ENCODE measurements around the gene BCO1. TPM values are rescaled to one million over a fixed set of nuclear protein-coding genes. Genes with fewer than 3 reads are reported as not detected.

The BCO1 gene
- total RNA-seq, 2 experiments from 2014 or later: not detected

DNA sequence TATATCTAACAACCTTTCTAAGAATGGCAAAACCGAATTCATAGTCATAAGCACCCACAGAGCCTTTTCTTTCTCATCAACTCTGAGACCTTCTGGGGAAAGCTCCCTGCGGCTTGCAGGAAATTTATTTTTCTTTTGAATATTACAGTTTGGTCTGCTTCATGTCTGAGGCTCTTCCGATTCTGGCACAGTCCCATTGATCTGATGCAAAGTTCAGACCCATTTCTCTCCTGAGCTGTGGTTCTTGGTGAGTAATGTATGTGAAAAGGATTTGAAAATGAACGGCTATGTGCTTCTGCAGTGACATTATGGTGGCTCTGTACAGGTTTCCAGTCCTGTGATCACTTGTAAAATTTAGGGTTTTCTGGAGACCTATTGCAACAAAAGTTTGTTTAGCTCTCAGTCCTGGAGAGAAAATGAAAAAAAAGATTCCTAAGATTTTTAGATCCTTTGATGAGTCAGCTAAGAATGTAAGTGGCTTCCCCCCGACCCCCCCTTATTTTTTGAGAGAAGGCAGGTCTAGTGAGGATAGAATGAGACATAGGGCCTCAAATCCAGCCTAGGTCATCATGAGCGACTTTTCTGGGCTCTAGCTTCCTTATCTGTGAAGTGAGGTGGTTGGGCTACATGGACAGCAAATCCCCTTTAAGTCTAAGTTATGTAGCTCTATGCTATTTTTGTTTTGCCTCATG lies 80.9 kb downstream of the BCO1 start:
- H3K27ac Mint-ChIP-seq: no peak overlapping the region
- TF ChIP-seq, protein P1, sequence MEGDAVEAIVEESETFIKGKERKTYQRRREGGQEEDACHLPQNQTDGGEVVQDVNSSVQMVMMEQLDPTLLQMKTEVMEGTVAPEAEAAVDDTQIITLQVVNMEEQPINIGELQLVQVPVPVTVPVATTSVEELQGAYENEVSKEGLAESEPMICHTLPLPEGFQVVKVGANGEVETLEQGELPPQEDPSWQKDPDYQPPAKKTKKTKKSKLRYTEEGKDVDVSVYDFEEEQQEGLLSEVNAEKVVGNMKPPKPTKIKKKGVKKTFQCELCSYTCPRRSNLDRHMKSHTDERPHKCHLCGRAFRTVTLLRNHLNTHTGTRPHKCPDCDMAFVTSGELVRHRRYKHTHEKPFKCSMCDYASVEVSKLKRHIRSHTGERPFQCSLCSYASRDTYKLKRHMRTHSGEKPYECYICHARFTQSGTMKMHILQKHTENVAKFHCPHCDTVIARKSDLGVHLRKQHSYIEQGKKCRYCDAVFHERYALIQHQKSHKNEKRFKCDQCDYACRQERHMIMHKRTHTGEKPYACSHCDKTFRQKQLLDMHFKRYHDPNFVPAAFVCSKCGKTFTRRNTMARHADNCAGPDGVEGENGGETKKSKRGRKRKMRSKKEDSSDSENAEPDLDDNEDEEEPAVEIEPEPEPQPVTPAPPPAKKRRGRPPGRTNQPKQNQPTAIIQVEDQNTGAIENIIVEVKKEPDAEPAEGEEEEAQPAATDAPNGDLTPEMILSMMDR (IDR thresholded peaks at IDR 0.05): no peak
- peaks cover 48% of the 10 kb centered on the region for H3K4me1 Mint-ChIP-seq (ENCODE audit: low read depth)
- intact Hi-C loops (cut with micrococcal nuclease): no loop called here
- POLR2A ChIA-PET: no interaction called here
- no peaks in the 10 kb centered on the region for H3K9me3 Mint-ChIP-seq
- H3K36me3 Mint-ChIP-seq (ENCODE audit: low read depth): no peaks in the 10 kb centered on the region
- H3K4me3 Mint-ChIP-seq: no peak overlapping the region
- H3K27me3 Mint-ChIP-seq: no peaks in the 10 kb centered on the region
- ATAC-seq: no peak
- DNase-seq: no peak
- CTCF ChIA-PET: interaction anchor here (0.8 to 1.3 kb wide), 3 partner anchors 41 to 58 kb away, joined by 3 to 4 read pairs (median 3); no protein-coding TSS in a partner anchor

DNA sequence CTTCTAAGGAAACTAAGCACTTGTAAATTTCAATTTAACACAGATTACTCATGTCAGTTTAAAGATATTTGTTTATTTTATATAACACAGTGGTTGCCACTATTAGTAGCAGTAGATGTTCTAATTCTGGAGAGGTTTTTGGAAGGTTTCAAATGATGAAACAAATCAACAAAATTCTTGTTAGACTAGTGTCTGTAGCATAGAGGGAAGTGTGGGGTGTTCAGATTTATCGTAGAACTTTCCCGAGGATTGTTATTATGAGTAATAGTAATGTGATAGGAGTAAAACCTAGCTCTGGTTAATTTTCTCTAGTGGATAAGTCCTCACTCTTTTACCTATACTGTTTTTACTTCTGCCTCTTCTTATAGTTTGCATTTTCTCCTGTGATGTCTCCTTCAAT lies 82.5 kb downstream of the BCO1 start:
- intact Hi-C loops (cut with micrococcal nuclease): no loop called here
- no peak for DNase-seq
- CTCF ChIA-PET: no interaction called here
- no peaks in the 10 kb centered on the region for H3K27me3 Mint-ChIP-seq
- H3K36me3 Mint-ChIP-seq (ENCODE audit: low read depth): no peaks in the 10 kb centered on the region
- ATAC-seq: no peak
- no peak overlapping the region for H3K27ac Mint-ChIP-seq
- TF ChIP-seq, protein P1 (IDR thresholded peaks at IDR 0.05): no peak
- H3K4me1 Mint-ChIP-seq (ENCODE audit: low read depth): peaks cover 47% of the 10 kb centered on the region
- H3K4me3 Mint-ChIP-seq: no peak overlapping the region
- H3K9me3 Mint-ChIP-seq: no peaks in the 10 kb centered on the region
- POLR2A ChIA-PET: no interaction called here

DNA sequence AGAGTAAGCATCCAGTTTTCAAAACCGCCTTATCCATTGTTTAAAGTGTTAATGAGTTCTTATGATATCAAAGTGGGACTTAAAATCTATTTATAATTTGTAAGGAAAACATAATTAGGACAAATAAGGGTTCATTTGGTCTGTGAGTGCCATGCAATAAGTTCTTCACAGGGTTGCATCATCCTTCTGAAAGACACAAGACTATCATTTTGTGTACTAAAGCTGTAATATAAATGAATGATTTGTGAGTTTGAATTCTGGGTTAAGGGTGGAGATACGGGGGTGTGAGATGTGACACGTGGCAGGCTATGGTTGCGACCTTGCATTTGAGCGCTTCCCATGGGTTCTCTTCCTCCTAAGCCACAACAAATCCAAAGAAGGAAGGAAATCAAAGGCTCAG lies 83.0 kb downstream of the BCO1 start:
- TF ChIP-seq, protein P1 (IDR thresholded peaks at IDR 0.05): no peak
- intact Hi-C loops (cut with micrococcal nuclease): no loop called here
- Mint-ChIP-seq H3K27me3 (no peaks in the 10 kb centered on the region), H3K27ac (no peak overlapping the region), H3K4me1 (ENCODE audit: low read depth) (peaks cover 45% of the 10 kb centered on the region), H3K4me3 (no peak overlapping the region), H3K9me3 (no peaks in the 10 kb centered on the region), H3K36me3 (ENCODE audit: low read depth) (no peaks in the 10 kb centered on the region)
- CTCF ChIA-PET: no interaction called here
- DNase-seq (no peak), ATAC-seq (no peak)
- POLR2A ChIA-PET: no interaction called here

DNA sequence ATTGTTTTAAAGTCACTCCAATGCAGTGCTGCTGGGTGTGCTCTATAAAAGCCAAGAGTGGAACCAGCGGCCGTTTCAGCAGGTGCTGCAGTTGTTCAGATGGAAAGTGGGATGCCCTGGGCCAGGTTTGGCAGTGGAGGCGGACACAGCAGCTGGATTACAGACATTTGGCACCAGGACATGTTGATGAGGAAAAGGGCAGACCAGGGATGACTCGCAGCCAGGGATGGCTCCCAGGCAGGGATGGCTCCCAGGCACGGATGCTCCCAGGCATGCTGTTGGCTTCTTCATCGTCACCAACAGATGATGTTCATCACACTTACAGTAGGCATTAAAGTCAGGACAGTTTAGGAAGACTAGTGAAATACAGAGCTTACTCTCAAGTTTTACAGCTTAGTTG lies 86.3 kb downstream of the BCO1 start:
- Mint-ChIP-seq H3K27ac (no peak overlapping the region), H3K9me3 (no peaks in the 10 kb centered on the region), H3K4me3 (no peak overlapping the region), H3K4me1 (ENCODE audit: low read depth) (peaks cover 29% of the 10 kb centered on the region), H3K27me3 (no peaks in the 10 kb centered on the region), H3K36me3 (ENCODE audit: low read depth) (no peaks in the 10 kb centered on the region)
- intact Hi-C loops (cut with micrococcal nuclease): no loop called here
- CTCF ChIA-PET: interaction anchor here (0.6 kb wide), 1 partner anchor 33 kb away, joined by 3 read pairs; no protein-coding TSS in a partner anchor
- TF ChIP-seq, protein P1 (IDR thresholded peaks at IDR 0.05): no peak
- ATAC-seq (no peak), DNase-seq (no peak)
- POLR2A ChIA-PET: interaction anchor here (0.6 kb wide), 1 partner anchor 12 kb away, joined by 3 read pairs; no protein-coding TSS in a partner anchor

DNA sequence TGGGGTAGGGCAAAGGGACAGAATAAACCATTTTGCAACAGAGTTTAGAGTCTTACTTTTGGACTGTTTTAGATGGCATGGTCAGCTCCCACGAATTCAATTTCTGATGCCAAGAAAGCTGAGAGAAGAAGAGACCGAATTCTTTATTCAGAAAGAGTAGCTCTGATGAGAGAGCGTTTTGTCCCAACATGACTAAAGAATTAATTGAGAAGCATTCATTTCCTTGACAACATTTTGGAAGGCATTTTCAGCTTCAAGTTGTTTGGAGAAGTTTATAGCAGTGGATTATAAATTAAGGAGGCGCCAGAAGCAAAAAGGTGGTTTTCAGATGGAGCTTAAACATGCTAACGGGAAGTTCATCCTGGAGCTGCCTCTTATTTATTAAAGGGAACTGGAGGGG lies 88.5 kb downstream of the BCO1 start:
- CTCF ChIA-PET: interaction anchor here (0.9 to 1.3 kb wide), 3 partner anchors 9 to 39 kb away, joined by 3 to 4 read pairs (median 3); partner anchors contain the start of gene GAN
- ATAC-seq (no peak), DNase-seq (no peak)
- POLR2A ChIA-PET: no interaction called here
- Mint-ChIP-seq H3K9me3 (no peaks in the 10 kb centered on the region), H3K4me1 (ENCODE audit: low read depth) (peaks cover 8% of the 10 kb centered on the region), H3K36me3 (ENCODE audit: low read depth) (no peaks in the 10 kb centered on the region), H3K4me3 (no peak overlapping the region), H3K27ac (no peak overlapping the region), H3K27me3 (no peaks in the 10 kb centered on the region)
- intact Hi-C loops (cut with micrococcal nuclease): no loop called here
- TF ChIP-seq, protein P1 (IDR thresholded peaks at IDR 0.05): no peak

All from activated CD8-positive, alpha-beta T cell treated with anti-CD3 and anti-CD28 coated beads for 36 hours (primary cell).